Vagina (tissue), 2 donors: ENCODE data around the gene CHD9.

Source experiments
- CTCF ChIP-seq, 3 experiments: fragments of 450-650 bp in 2 of 3; fragments of 200-600 bp in 1 of 3; sonication (generic) in 1 of 3; IDR thresholded peaks; one replicate each; pipeline ENCODE4 v1.5.1; 2017 to 2019; ENCODE audit warnings: antibody characterized with exemption in 3 of 3, mild to moderate bottlenecking in 2 of 3, moderate library complexity in 2 of 3
- POLR2A ChIP-seq, 2 donors: fragments of 450-650 bp; IDR thresholded peaks; one replicate each; pipeline ENCODE4 v1.6.1; 2017; ENCODE audit warnings: antibody characterized with exemption in 2 of 2, mild to moderate bottlenecking in 2 of 2, moderate library complexity in 2 of 2

DNA sequence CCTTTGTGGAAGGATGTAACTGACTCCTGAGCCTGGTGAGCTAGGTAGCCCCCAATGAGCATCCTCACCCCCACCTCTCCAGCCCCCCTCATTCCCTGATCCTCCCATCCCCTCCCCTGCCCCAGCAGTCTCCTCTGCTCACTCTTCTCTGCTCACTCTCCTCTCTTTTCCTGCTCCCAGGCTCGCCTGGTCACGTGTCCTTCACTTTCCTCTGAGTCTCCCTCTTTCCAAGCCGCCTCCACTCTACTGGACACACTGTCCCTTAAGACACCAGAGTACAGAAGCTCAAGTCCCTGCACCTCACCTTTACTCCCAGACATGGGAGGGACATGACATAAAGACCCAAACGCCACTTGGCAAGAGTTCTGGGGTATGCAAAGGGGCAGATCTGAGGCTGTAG, 303.2 kb downstream of the CHD9 start:
- TF ChIP-seq POLR2A (IDR thresholded peaks at IDR 0.05) (no peak), CTCF (IDR thresholded peaks at IDR 0.05) (no peak)
